Activated T-cell treated with anti-CD3 and anti-CD28 coated beads, Interleukin-2, amount 50 U/mL, for 1 hour (primary cell): ENCODE data around the gene H2AZ2.
"Not testable (repeated sequence)": the region's sequence is repeated elsewhere in the genome, so short reads cannot be mapped to it uniquely, and the experiment has no call there.

Experiments used
- DNase-seq: peaks from one replicate; pipeline ENCODE4 v3.0.0-alpha.2; 2020

H2AZ2 gene

GRCh38 chr7:44870336-44870735 lies 22.4 kb upstream of the H2AZ2 start:
- DNase-seq, result not testable (repeated sequence)

- DNase-seq, result no peak
Observed at GRCh38 chr7:44867073-44867995, 19.4 kb upstream of the H2AZ2 start.

GRCh38 chr7:44861949-44862348 lies 14.1 kb upstream of the H2AZ2 start:
- DNase-seq, result not testable (repeated sequence)

GRCh38 chr7:44858161-44858560 lies 10.3 kb upstream of the H2AZ2 start:
- no peak for DNase-seq

GRCh38 chr7:44854644-44855364 lies 6.9 kb upstream of the H2AZ2 start:
- DNase-seq, result no peak

GRCh38 chr7:44853391-44853790 lies 5.5 kb upstream of the H2AZ2 start:
- no peak for DNase-seq

- no peak for DNase-seq
Observed at GRCh38 chr7:44852590-44852989, 4.7 kb upstream of the H2AZ2 start.

- no peak for DNase-seq
Observed at GRCh38 chr7:44849885-44850544, 2.1 kb upstream of the H2AZ2 start.

GRCh38 chr7:44849259-44849884 lies 1.5 kb upstream of the H2AZ2 start:
- DNase-seq, result no peak

- DNase-seq, result peak; percentile 87
Observed at GRCh38 chr7:44847509-44847919, 373 bp downstream of the H2AZ2 start.

GRCh38 chr7:44846816-44847508 lies 925 bp downstream of the H2AZ2 start:
- no peak for DNase-seq

GRCh38 chr7:44846390-44846789 lies 1.5 kb downstream of the H2AZ2 start:
- DNase-seq, result peak; percentile 39

GRCh38 chr7:44845451-44845850 lies 2.4 kb downstream of the H2AZ2 start:
- no peak for DNase-seq

- not testable (repeated sequence) for DNase-seq
Observed at GRCh38 chr7:44843440-44843839, 4.4 kb downstream of the H2AZ2 start.

GRCh38 chr7:44842675-44843074 lies 5.2 kb downstream of the H2AZ2 start:
- DNase-seq, result not testable (repeated sequence)

GRCh38 chr7:44838751-44839150 lies 9.1 kb downstream of the H2AZ2 start:
- no peak for DNase-seq

GRCh38 chr7:44827567-44827966 lies 20.3 kb downstream of the H2AZ2 start:
- no peak for DNase-seq

GRCh38 chr7:44824894-44825526 lies 22.9 kb downstream of the H2AZ2 start:
- no peak for DNase-seq

- no peak for DNase-seq
Observed at GRCh38 chr7:44823255-44823781, 24.6 kb downstream of the H2AZ2 start.

GRCh38 chr7:44819292-44819691 lies 28.6 kb downstream of the H2AZ2 start:
- DNase-seq, result no peak

GRCh38 chr7:44814919-44815318 lies 33.0 kb downstream of the H2AZ2 start:
- DNase-seq, result peak; percentile 5

- DNase-seq, result no peak
Observed at GRCh38 chr7:44811571-44811970, 36.3 kb downstream of the H2AZ2 start.
